Left hindlimb (tissue), 1 donor: ENCODE results near the gene CYP27A1.

Source experiments
- DNase-seq: peaks from one replicate; pipeline ENCODE4 v3.0.0-alpha.2; 2018

CYP27A1 gene

DNA sequence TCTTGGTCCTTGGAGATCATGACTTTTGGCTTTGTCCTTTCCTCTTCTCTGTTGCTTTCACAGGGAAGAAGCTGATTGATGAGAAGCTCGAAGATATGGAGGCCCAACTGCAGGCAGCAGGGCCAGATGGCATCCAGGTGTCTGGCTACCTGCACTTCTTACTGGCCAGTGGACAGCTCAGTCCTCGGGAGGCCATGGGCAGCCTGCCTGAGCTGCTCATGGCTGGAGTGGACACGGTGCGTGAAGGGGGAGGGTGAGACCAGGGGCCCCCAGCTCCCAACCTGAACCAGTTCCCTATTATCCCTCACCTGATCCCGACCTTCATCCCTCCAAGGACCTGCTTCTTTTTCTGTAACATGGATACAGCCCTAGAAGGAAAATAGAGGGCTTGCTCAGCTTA, 30.9 kb downstream of the CYP27A1 start:
- no peak for DNase-seq

DNA sequence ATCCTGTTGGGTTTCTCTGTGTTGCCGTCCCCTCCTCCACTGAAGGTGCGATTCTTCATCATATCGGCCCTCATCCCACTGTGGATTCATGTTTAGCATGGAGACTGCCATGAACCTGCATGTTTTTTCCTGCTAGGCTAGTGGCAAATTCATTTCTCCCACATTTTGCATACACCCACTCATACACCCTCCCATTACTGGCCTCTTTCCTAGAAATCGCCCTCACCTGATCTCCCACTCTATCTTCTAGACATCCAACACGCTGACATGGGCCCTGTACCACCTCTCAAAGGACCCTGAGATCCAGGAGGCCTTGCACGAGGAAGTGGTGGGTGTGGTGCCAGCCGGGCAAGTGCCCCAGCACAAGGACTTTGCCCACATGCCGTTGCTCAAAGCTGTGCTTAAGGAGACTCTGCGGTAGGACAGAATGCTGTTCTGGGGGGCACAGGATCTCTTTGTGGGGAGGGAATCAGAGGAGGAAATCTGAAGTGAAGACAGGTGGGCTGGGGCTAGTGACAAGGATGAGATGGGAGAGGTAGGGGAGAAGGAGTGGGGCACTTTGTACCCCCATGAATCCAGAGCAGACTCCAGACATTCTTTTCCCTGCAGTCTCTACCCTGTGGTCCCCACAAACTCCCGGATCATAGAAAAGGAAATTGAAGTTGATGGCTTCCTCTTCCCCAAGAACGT, 32.0 kb downstream of the CYP27A1 start:
- no peak for DNase-seq

- no peak for DNase-seq
These were observed 32.7 kb downstream of the CYP27A1 start for GRCh38 chr2:218814540-218815243.

DNA sequence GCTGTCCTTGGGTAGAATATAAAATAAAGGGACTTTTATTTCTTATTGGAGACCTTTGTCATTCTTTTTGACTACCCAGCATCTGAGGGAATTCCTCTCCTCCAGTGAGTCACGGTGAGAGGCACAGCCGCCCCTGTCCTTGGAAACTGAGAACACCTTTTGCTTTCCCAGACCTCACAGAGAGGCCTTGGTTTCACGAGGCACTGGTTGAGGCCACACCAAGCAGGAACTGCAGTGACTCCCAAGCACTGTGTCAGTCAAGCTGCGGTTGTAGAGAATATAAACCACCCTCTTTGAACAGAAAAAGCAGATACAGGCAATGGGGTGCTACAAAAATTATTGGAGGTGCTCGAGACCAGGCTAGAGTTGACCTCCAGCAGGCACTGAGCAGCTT, 33.3 kb downstream of the CYP27A1 start:
- no peak for DNase-seq

DNA sequence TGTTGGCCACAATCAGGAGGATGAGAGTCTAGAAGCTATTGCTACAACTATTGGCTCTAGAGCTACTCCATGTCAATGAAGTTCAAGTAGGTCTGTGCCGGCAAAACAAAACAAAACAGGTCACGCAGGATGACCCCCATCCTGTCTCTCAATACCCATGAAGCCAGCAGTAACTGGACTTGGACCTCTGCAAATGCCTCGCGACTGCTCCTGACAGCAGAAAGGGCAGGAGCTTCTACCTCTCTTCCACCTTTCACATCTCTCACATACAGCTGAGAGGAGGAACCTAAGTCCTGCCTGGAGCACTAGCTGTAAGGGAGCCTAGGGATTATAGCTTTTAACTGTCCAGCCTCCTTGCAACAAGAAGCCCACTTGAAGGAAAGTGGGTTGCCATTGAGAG, 33.7 kb downstream of the CYP27A1 start:
- no peak for DNase-seq

- DNase-seq, result no peak
These were observed 34.6 kb downstream of the CYP27A1 start for GRCh38 chr2:218816561-218817011.

- DNase-seq, result no peak
These were observed 37.1 kb downstream of the CYP27A1 start for GRCh38 chr2:218819093-218819492.

GRCh38 chr2:218820746-218821369, 38.9 kb downstream of the CYP27A1 start:
- no peak for DNase-seq

GRCh38 chr2:218821605-218822211, 39.8 kb downstream of the CYP27A1 start:
- no peak for DNase-seq

DNA sequence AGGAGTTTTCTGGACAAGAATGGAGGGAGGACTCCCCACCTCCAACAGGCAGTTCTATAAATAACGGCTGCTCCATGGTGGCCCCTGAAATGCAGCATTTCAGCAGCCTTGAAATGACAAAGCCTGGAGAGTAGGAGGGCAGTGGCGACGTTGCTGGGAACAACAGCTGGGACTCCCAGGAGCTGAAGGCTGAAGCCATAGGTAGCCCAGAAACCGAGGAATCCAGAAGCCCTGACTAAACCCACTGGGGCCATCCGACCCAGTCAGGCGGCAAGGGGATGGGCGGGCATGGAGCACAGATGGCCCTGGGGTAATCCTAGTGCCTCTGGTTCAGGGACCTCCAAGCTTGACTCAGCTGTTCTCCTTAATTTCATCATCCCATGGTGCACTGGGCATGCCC, 40.7 kb downstream of the CYP27A1 start:
- no peak for DNase-seq

GRCh38 chr2:218823196-218823855, 41.4 kb downstream of the CYP27A1 start:
- DNase-seq, result no peak

DNA sequence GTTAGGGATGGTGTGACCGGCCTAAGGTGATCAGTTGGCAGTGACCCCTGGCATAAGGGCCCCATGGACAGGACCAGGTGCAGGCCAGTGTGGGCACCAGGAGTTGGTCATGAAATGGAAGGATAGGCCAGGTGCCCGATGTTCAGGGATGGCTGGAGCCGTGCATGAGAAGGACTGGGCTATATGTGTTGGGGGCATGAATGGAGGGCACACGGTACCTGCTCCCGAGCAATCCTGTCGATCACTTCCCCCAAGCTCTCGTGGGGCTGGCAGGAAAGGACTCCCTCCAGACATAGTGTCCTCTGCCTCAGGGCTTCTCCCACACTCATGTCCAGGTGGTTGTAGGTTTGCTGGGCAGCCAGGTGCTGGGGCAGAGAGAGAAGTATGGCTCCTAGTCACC, 42.1 kb downstream of the CYP27A1 start:
- no peak for DNase-seq

DNA sequence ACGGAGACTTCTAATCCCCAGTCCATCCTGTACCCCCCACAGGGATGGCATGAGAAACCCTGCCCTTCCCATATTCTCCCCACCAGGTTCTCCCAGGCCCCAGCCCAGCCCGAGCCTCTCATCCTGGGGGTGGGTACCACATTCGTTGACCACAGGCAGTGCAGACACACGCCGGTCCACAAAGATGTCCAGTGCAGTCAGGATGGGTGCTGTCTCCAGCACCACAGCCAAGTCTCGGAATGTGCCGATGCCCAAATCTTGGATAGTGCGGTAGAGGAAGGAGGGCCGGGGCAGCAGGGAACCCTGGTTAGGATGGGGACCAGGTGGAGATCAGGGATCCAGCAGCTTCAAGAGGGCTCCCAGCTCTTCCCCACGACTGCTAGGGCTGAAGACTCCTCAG, 44.8 kb downstream of the CYP27A1 start:
- DNase-seq, result no peak

DNA sequence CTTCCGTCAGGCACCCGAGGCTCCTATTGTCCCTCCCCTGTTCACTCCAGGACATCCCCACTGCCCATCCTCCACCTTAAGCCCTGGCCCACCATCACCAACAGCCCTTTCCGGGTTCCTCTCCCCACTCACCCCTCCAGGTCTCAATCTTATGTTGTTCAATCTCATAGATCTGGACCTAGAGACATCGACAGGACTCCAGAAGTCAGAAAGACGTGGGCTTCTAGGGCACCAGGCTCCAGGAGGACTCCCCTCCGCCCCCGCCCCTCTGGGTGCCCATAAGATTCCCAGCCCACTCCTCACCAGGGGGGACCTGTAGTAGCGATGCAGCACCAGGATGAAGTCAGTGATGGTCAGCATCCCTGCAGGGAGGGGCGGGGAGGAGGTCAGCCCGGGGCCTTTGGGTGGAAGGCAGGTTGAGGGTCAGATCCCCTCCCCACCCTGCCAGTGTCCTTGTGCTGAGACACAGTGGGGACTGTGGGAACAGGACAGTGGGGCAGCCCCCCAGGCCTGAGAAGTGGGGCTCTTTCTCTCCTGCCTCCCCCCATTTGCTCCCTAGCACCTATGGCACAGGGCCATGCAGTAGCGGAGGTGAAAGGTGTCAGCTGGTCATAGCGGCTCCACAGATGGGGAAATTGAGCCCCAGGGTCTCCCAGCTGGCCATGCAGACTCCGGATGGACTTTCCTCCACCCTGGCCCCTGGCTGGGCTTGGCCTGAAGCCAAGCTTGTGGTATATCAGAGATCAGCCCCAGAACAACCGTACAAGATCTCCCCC, 45.9 kb downstream of the CYP27A1 start:
- no peak for DNase-seq

GRCh38 chr2:218828477-218828778, 46.5 kb downstream of the CYP27A1 start:
- DNase-seq, result no peak

GRCh38 chr2:218829868-218830451, 48.0 kb downstream of the CYP27A1 start:
- peak; percentile 71 for DNase-seq

- DNase-seq, result no peak
These were observed 48.8 kb downstream of the CYP27A1 start for GRCh38 chr2:218830526-218831306.

DNA sequence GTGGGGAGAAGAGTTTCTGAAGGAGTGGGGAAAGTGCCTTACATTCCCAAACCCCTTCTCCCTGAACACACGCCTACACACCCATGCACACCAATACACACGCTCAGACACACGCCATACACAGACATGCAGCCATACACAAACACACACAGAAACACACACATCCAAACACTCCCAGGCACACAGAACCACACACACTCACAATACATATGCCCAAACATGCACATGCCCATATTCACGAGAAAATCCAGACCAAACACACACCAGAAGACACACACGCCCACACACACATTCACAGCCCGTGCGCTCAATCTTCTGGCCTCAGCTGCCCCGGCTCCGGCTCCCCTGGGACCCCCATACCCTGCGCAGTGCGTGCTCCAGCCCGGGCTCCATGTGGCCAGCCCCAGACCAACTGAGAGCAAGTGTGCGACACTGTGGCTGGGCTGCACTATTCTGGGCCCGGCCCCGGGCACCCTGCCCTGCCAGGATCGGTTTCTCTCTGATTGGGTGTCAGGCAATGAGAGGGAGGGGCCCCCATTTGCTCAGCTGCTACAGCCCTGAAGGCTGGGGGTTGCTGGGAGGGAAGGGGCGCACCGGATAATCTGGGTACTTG, 49.5 kb downstream of the CYP27A1 start, which contains the start of gene PRKAG3:
Gene PRKAG3, minus strand, starts transcription at position 426 of the 613 bp plus-strand sequence.
- DNase-seq, result peak; percentile 47

DNA sequence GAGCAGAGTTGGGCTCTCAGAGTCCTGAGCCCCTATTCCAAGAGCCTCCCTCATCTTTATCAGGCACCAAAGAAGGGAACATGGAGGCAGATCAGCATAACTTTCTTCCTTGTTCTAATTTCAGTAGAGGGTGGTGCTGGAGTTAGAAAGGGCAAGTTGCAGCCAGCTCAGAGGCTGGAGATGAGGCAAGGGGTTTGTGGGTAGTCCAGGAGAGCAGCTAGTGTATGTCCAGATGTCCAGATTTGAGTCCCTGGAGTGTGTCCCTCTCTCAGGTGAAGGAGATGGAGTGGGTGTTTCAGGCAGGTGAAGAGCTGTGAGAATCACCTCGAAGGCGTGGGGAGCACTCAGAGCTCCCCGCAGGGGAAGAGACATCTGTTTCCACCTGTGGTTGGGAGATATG, 50.1 kb downstream of the CYP27A1 start:
- DNase-seq, result no peak

DNA sequence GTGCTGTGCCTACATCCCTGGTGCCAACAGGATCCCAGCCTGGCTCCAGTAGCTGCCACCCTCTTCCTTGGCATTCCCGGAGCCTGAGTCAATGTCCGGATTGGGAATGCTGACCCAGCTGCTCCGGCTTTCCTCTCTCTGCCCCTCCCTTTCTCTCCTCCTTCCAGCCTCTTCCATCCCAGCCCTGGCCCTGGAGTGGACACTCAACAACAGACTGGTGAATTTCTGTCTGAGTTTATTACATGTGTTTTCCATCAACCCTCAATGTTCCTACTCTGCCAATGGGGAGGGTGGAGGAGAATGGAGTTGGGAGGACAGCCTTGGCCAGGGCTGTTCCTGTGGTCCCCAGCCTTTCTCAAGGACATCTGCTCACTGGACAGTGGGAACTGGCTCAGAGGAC, 50.6 kb downstream of the CYP27A1 start:
- no peak for DNase-seq
